NCI-H1436 (cell line): ENCODE results near the gene VPS26C.
"Not testable (repeated sequence)": the region's sequence is repeated elsewhere in the genome, so short reads cannot be mapped to it uniquely, and the experiment has no call there.

Experiments
- DNase-seq: peaks from one replicate; lab custom pipeline; 2025; lab: John Stamatoyannopoulos, UW

The VPS26C gene

GRCh38 chr21:37230632-37231248 is 36.4 kb downstream of the VPS26C start:
- DNase-seq = no peak

GRCh38 chr21:37228003-37228400 is 39.1 kb downstream of the VPS26C start:
- no peak for DNase-seq

- DNase-seq = no peak
Observed at GRCh38 chr21:37227071-37228002, 39.8 kb downstream of the VPS26C start.

GRCh38 chr21:37226041-37226920 is 40.9 kb downstream of the VPS26C start:
- DNase-seq = no peak

GRCh38 chr21:37224861-37225839 is 42.0 kb downstream of the VPS26C start:
- no peak for DNase-seq

GRCh38 chr21:37223804-37224345 is 43.3 kb downstream of the VPS26C start:
- no peak for DNase-seq

GRCh38 chr21:37222248-37222647 is 44.9 kb downstream of the VPS26C start:
- DNase-seq = not testable (repeated sequence)

- DNase-seq = peak; percentile 91
Observed at GRCh38 chr21:37220981-37221664, 46.0 kb downstream of the VPS26C start.

GRCh38 chr21:37220433-37220980 is 46.6 kb downstream of the VPS26C start:
- DNase-seq = no peak

GRCh38 chr21:37219761-37220432 is 47.2 kb downstream of the VPS26C start:
- no peak for DNase-seq

GRCh38 chr21:37214952-37215351 is 52.2 kb downstream of the VPS26C start:
- no peak for DNase-seq

GRCh38 chr21:37210799-37211198 is 56.3 kb downstream of the VPS26C start:
- DNase-seq = no peak

GRCh38 chr21:37210130-37210529 is 57.0 kb downstream of the VPS26C start:
- DNase-seq = no peak

- no peak for DNase-seq
Observed at GRCh38 chr21:37208741-37209225, 58.4 kb downstream of the VPS26C start.

GRCh38 chr21:37208056-37208721 is 58.9 kb downstream of the VPS26C start:
- DNase-seq = no peak

- DNase-seq = no peak
Observed at GRCh38 chr21:37207441-37208009, 59.6 kb downstream of the VPS26C start.

- no peak for DNase-seq
Observed at GRCh38 chr21:37206496-37206895, 60.6 kb downstream of the VPS26C start.

- DNase-seq = no peak
Observed at GRCh38 chr21:37204580-37204979, 62.6 kb downstream of the VPS26C start.
